Thyroid gland (tissue), 4 donors: ENCODE results near the gene CD59. TPM values are rescaled to one million over a fixed set of nuclear protein-coding genes. Genes with fewer than 3 reads are reported as not detected.

Experiments used
- DNase-seq, 2 donors: peaks; one replicate each; pipeline ENCODE4 v3.0.0-alpha.2; 2019
- H3K27ac ChIP-seq, 3 donors: fragments of 200-600 bp; sonication (generic); 1 replicate in 2 of 3; 2 replicates in 1 of 3; pipeline ENCODE4 v1.5.1; 2016 to 2019; ENCODE audit warnings: mild to moderate bottlenecking in 1 of 3, moderate library complexity in 1 of 3
- H3K27me3 ChIP-seq: fragments of 200-600 bp; sonication (generic); one replicate; pipeline ENCODE4 v1.5.1; 2019
- H3K36me3 ChIP-seq, 2 donors: fragments of 200-600 bp; sonication (generic); one replicate each; pipeline ENCODE4 v1.5.1; 2016 to 2019
- H3K4me1 ChIP-seq, 2 donors: fragments of 200-600 bp; sonication (generic); one replicate each; pipeline ENCODE4 v1.5.1; 2017 to 2019
- H3K4me3 ChIP-seq, 3 donors: fragments of 200-600 bp; sonication (generic); replicated peaks in 1 of 3; 1 replicate in 2 of 3; 2 replicates in 1 of 3; pipeline ENCODE4 v1.5.1; 2016; ENCODE audit warnings: mild to moderate bottlenecking in 1 of 3
- H3K9me3 ChIP-seq: fragments of 200-600 bp; sonication (generic); one replicate; pipeline ENCODE4 v1.5.1; 2017
- CTCF ChIP-seq, 6 experiments: fragments of 200-600 bp in 3 of 6; fragments of 450-650 bp in 3 of 6; sonication (generic) in 3 of 6; IDR thresholded peaks; one replicate each; pipeline ENCODE4 v1.5.1; 2016 to 2019; ENCODE audit warnings: antibody characterized with exemption in 6 of 6, mild to moderate bottlenecking in 2 of 6, inconsistent platforms in 1 of 6, moderate library complexity in 1 of 6
- POLR2A ChIP-seq, 2 donors: fragments of 450-650 bp; IDR thresholded peaks; one replicate each; pipeline ENCODE4 v1.6.1; 2017; ENCODE audit warnings: antibody characterized with exemption in 2 of 2, mild to moderate bottlenecking in 2 of 2, moderate library complexity in 1 of 2
- WGBS, 2 donors: methylation state at CpG; one replicate each; pipeline ENCODE4 v1.1.5; 2017; 5-methylcytosine and 5-hydroxymethylcytosine counted together
- intact Hi-C: fragments of 100-400 bp; cut with DNase I; formaldehyde crosslinking; loops from one replicate; pipeline ENCODE4 v1.15.1; 2023
- total RNA-seq, 4 donors: library from RNA; depleted of rRNA; stranded (reverse); fragments of >200 nt; gene quantifications; one replicate each; pipeline ENCODE4 v1.2.3, GENCODE V29; 2016

Gene CD59
- total RNA-seq, 4 donors from 2014 or later = 367 to 562 (median 504) TPM

DNA sequence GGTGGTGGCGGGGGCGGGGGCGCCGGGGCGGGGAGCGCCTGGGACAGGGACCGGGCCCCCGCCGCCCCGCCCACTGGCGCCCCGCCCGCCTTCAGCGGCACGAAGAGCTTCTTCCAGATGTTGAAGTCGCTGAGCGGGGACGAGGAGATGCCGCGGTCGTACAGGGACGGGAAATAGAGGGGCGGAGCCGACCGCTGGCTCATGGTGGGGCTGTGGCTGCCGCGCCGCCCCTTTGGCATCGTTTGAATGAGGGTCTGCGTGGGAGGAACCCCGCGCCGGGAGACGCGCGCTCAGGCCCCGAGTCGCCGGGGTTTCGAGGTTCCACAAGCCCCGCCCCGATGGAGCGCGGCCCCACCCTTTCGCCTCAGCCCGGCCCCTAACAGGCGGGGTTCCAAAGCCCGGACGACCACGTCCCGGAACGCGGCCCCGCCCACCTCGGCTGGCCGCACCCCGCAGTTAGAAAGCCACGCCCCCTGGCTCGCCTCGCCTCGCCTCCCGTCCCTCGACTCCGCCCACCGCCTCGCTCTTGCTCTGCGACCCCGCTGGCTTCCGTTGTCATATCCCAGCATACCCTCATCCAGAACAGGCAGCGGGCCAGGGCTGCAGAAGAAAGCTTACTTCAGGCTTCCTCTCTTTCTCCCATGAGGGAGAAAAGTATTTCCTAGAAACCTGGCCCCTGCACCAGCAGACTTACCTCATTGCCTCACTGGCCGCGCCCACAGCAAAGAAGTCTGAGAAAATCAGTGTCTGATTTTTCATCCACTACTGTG, 35.5 kb downstream of the CD59 start, which contains the start of gene C11orf91:
C11orf91 (minus strand) TSS at position 325 of the 770 bp plus-strand sequence; CDS start at position 239, 86 bp downstream.
- no peaks in the 10 kb centered on the region for H3K36me3 ChIP-seq
- no peaks in the 10 kb centered on the region for H3K9me3 ChIP-seq
- peak; percentile 93 to 94 for DNase-seq
- peak within 1 kb of the TSS; percentile 52 to 81 (median 66) for H3K27ac ChIP-seq
- H3K27me3 ChIP-seq = no peaks in the 10 kb centered on the region
- intact Hi-C loops = no loop called here
- TF ChIP-seq POLR2A (IDR thresholded peaks at IDR 0.05) (peak in 1 of 2 donors; percentile 59), CTCF (IDR thresholded peaks at IDR 0.05) (no peak)
- WGBS, 2 donors = 0 to 1% methylated on average over 12 to 18 of the region's 72 CpGs
- peaks cover 30 to 67% of the 10 kb centered on the region in 2 donors for H3K4me1 ChIP-seq
- H3K4me3 ChIP-seq = peak within 1 kb of the TSS in 2 of 3 donors; percentile 15 to 34

GRCh38 chr11:33700063-33700501, 36.1 kb downstream of the CD59 start:
- no peaks in the 10 kb centered on the region for H3K9me3 ChIP-seq
- peaks cover 35 to 73% of the 10 kb centered on the region in 2 donors for H3K4me1 ChIP-seq
- no peak for DNase-seq
- WGBS, 2 donors = 44 to 55% methylated on average over 9 to 12 of the region's 25 CpGs
- intact Hi-C loops = no loop called here
- peak overlapping the region in 1 of 3 donors; percentile 34 for H3K4me3 ChIP-seq
- no peaks in the 10 kb centered on the region for H3K36me3 ChIP-seq
- no peaks in the 10 kb centered on the region for H3K27me3 ChIP-seq
- H3K27ac ChIP-seq = peak overlapping the region; percentile 40 to 81 (median 66)
- no peak for TF ChIP-seq CTCF (IDR thresholded peaks at IDR 0.05)
- TF ChIP-seq POLR2A (IDR thresholded peaks at IDR 0.05) = no peak

DNA sequence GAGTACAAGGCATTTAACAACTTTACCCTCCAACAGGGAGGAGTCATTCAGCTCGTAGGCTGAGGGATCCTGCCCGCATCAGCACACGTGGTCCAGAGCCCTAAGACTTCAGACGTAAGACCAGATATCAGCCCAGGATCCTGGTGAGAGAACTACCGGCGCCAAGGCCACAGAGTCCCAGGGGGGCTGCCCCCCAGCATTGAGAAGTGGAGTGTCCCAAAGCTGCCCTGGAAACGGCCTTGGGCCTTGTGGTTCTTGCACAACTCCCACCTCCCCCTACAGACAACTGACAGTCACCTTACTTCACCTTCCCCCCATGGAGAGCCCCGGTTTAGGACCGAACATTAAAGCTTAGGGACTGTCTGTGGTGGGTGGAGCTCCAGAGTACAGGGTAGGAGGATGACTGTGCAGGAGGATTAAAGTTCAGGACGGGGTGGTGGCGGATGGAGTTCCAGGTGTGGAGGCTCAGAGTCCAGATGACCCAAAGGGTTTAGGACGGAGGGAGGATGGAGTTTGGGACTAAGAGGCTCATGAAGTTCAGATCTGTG, 36.6 kb downstream of the CD59 start:
- H3K27ac ChIP-seq = peak overlapping the region in 2 of 3 donors; percentile 66 to 81
- TF ChIP-seq CTCF (IDR thresholded peaks at IDR 0.05) (no peak), POLR2A (IDR thresholded peaks at IDR 0.05) (no peak)
- WGBS, 2 donors = 80 to 81% methylated on average over 10 to 12 of the region's 12 CpGs
- H3K4me3 ChIP-seq = no peak overlapping the region
- H3K36me3 ChIP-seq = no peaks in the 10 kb centered on the region
- intact Hi-C loops = no loop called here
- H3K9me3 ChIP-seq = no peaks in the 10 kb centered on the region
- DNase-seq = no peak
- H3K4me1 ChIP-seq = peaks cover 40 to 78% of the 10 kb centered on the region in 2 donors
- H3K27me3 ChIP-seq = no peaks in the 10 kb centered on the region

GRCh38 chr11:33698921-33699320, 37.3 kb downstream of the CD59 start:
- WGBS, 2 donors = 92 to 93% methylated on average over 5 of the region's 5 CpGs
- Histone ChIP-seq H3K4me1 (peaks cover 43 to 76% of the 10 kb centered on the region in 2 donors), H3K4me3 (no peak overlapping the region), H3K36me3 (no peaks in the 10 kb centered on the region), H3K9me3 (no peaks in the 10 kb centered on the region), H3K27ac (no peak overlapping the region), H3K27me3 (no peaks in the 10 kb centered on the region)
- TF ChIP-seq POLR2A (IDR thresholded peaks at IDR 0.05) = no peak
- no peak for TF ChIP-seq CTCF (IDR thresholded peaks at IDR 0.05)
- intact Hi-C loops = no loop called here
- DNase-seq = no peak

- no peak overlapping the region for H3K27ac ChIP-seq
- no peaks in the 10 kb centered on the region for H3K36me3 ChIP-seq
- 73 to 91% methylated on average over 3 of the region's 3 CpGs for WGBS, 2 donors
- no peak for DNase-seq
- H3K4me3 ChIP-seq = no peak overlapping the region
- no peak for TF ChIP-seq CTCF (IDR thresholded peaks at IDR 0.05)
- TF ChIP-seq POLR2A (IDR thresholded peaks at IDR 0.05) = no peak
- H3K9me3 ChIP-seq = no peaks in the 10 kb centered on the region
- peaks cover 43 to 72% of the 10 kb centered on the region in 2 donors for H3K4me1 ChIP-seq
- H3K27me3 ChIP-seq = no peaks in the 10 kb centered on the region
- intact Hi-C loops = no loop called here
Measured at GRCh38 chr11:33697997-33698396, 38.2 kb downstream of the CD59 start.
